HAP-1 (cell line): ENCODE results near the gene IGSF9B.

Experiments used
- DNase-seq, 2 experiments: peaks; one replicate each; pipeline ENCODE4 v3.0.0-alpha.2; 2016 to 2020; ENCODE audit warnings: low spot score in 2 of 2
- H3K27me3 ChIP-seq: fragments of 250-450 bp; sonication (Bioruptor Pico); 2 replicates; pipeline ENCODE4 v1.5.1; 2020; ENCODE audit warnings: low read depth, mild to moderate bottlenecking, moderate library complexity
- H3K36me3 ChIP-seq: fragments of 250-450 bp; sonication (Bioruptor Pico); replicated peaks from 2 replicates; pipeline ENCODE4 v1.5.1; 2020; ENCODE audit warnings: mild to moderate bottlenecking
- H3K4me1 ChIP-seq: fragments of 250-450 bp; sonication (Bioruptor Pico); 2 replicates; pipeline ENCODE4 v1.5.1; 2020; ENCODE audit warnings: mild to moderate bottlenecking
- H3K4me3 ChIP-seq: fragments of 250-450 bp; sonication (Bioruptor Pico); 2 replicates; pipeline ENCODE4 v1.5.1; 2020; ENCODE audit warnings: mild to moderate bottlenecking, moderate library complexity
- H3K9me3 ChIP-seq: fragments of 250-450 bp; sonication (Bioruptor Pico); 2 replicates; pipeline ENCODE4 v1.5.1; 2020; ENCODE audit warnings: mild to moderate bottlenecking, moderate library complexity
- in situ Hi-C: fragments of 300-500 bp; cut with MboI; formaldehyde crosslinking; loops from 3 replicates; pipeline ENCODE4 v1.14.3; 2020; ENCODE audit warnings: low sequenced_read_pairs, inconsistent platforms, mixed read lengths

The IGSF9B gene

GRCh38 chr11:133872160-133872559 lies 84.6 kb downstream of the IGSF9B start:
- H3K36me3 ChIP-seq: no peaks in the 10 kb centered on the region
- no peaks in the 10 kb centered on the region for H3K9me3 ChIP-seq
- DNase-seq: no peak
- no peak overlapping the region for H3K4me3 ChIP-seq
- H3K27me3 ChIP-seq: no peaks in the 10 kb centered on the region
- in situ Hi-C loops: no loop called here
- H3K4me1 ChIP-seq: no peaks in the 10 kb centered on the region

GRCh38 chr11:133867456-133867855 lies 89.3 kb downstream of the IGSF9B start:
- Histone ChIP-seq H3K9me3 (no peaks in the 10 kb centered on the region), H3K4me3 (no peak overlapping the region), H3K4me1 (no peaks in the 10 kb centered on the region), H3K27me3 (no peaks in the 10 kb centered on the region), H3K36me3 (no peaks in the 10 kb centered on the region)
- no peak for DNase-seq
- in situ Hi-C loops: no loop called here

GRCh38 chr11:133865466-133865865 lies 91.3 kb downstream of the IGSF9B start:
- Histone ChIP-seq H3K4me3 (no peak overlapping the region), H3K27me3 (no peaks in the 10 kb centered on the region), H3K4me1 (no peaks in the 10 kb centered on the region), H3K36me3 (no peaks in the 10 kb centered on the region), H3K9me3 (no peaks in the 10 kb centered on the region)
- in situ Hi-C loops: no loop called here
- DNase-seq: no peak

- Histone ChIP-seq H3K4me3 (no peak overlapping the region), H3K4me1 (no peaks in the 10 kb centered on the region), H3K27me3 (no peaks in the 10 kb centered on the region), H3K9me3 (no peaks in the 10 kb centered on the region), H3K36me3 (no peaks in the 10 kb centered on the region)
- in situ Hi-C loops: no loop called here
- DNase-seq: no peak
Measured at GRCh38 chr11:133864756-133865155, 92.0 kb downstream of the IGSF9B start.

- DNase-seq: no peak
- no peaks in the 10 kb centered on the region for H3K9me3 ChIP-seq
- H3K27me3 ChIP-seq: no peaks in the 10 kb centered on the region
- in situ Hi-C loops: no loop called here
- no peak overlapping the region for H3K4me3 ChIP-seq
- no peaks in the 10 kb centered on the region for H3K4me1 ChIP-seq
- no peaks in the 10 kb centered on the region for H3K36me3 ChIP-seq
Measured at GRCh38 chr11:133860151-133860550, 96.6 kb downstream of the IGSF9B start.
